ENCODE measurements around the gene SPARC.

The SPARC gene

DNA sequence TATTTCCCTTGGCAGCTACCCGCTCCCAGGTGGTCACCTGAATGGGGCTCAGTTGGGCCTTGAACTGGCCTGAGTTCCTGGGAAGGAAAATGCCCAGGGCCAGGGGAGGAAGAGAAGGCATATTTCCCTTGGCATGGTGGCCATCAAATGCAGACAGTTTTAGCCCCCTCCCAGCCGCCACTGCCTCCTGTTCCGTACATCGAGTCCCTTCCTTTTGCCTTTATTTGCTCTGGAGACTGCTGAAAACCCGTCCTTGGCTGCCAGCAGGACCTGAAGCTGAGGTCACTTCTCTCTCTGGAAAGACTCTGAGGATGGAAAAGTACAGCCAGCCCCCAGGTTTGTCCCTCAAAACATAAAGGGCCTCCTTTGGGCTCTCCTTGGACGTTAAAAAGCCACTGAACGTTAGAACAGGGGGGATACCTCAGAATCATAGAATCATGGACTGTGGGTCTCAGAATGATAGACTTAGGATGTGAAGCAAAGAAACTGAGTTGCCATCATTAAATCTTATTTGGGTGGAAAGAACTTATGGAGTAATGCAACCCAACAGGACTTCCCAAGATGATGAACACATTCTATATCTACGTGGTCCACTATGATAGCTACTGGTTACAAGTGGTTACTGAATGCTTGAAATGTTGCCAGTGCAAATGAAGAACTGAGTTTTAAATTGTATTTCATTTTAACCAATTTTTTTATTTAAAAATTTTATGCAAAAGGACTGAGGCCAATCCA is 7.1 kb downstream of the SPARC start:
- no peak for DNase-seq (ENCODE audit: low read depth)

DNA sequence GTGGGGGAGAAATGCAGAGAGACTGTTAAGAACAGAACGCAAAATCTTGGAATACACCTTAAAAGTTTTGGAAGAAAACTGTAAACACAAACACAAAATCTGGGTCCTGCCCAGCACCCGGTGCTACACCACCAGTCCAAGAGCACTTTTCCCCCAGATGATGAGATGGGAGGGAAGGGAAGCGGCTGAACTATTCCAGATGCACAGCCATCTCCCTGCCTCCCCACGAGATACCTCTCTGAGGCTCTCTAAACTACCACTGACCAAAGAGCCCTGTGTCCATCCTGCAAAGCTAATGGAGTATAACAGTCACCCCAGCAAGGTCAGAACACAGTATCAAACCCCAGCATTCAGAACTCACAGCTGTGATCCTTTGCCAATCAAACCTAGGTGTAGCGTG is 8.0 kb downstream of the SPARC start:
- no peak for DNase-seq (ENCODE audit: low read depth)

DNA sequence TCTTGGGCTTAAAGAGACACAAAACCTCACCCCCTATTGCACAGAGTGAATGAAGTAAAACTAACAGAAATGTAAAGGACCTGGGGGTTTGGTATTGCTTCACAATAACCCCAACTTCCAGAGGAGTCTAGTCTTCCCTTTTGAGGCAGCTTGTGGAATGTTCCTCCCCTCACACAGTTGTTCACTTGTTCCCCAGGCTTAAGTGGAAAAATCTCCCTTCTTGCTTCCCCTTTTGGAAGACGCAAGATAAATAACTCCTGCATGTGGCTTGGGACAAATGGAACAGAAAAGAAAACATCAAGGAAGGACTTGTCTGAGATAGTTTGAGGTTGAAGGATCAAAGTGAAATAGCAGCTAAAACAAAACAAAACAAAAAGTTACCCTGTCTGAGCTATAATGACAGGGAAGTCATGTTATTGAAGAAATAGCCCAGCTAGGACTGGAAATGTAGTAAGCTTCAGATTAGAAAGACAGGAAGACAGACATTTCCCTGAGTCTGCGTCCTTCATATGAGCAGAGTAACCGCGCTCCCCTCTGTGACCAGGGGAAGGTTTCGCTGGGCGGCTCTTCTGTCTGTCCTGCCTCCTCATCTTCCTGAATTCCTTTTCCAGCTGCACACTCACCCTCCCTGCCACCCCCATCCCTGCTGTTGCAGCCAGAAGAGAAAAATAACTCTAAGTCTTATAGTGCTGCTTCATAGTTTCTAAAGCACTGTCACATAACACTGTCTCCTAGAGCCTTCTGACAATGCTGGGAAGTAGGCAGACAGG is 8.8 kb downstream of the SPARC start:
- DNase-seq (ENCODE audit: low read depth) = no peak

DNA sequence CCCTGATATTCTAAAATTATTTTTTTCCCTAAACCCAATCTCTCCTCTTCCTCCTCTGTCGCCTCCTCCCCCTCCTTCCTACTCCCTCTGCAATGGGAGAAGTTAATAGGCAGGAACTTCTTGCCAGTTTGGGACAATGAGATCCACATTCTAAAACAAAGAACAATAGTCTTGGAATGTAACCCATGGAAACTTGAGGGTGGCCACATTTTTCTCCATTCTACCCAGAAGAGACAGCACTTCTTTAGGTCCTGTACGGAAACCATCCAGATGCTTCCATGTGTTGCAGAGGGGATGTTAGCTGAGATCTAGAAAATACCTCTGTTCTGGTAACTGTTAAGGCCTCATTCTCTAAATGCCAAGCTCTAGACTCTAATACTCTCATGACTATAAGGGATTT is 10.0 kb downstream of the SPARC start:
- DNase-seq (ENCODE audit: low read depth) = no peak

DNA sequence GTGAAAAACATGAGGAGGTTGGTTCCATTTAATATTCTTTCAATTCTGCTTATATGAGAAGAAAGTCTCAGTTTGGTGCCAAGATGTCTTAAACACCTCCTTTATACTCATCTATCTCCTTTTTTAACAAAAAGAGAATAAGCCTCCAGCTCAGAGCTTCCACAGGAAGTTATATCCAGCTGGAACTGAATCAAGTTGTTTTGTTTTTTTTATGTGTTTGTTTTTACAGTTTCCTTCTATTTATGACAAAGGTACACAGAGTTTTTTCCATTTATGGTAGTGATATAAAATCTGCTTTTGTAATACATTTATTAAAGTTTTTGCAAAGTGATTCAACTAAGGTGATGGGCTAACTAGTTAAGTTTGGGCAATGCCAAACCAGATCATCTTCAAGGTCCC is 10.4 kb downstream of the SPARC start:
- DNase-seq (ENCODE audit: low read depth) = no peak

DNA sequence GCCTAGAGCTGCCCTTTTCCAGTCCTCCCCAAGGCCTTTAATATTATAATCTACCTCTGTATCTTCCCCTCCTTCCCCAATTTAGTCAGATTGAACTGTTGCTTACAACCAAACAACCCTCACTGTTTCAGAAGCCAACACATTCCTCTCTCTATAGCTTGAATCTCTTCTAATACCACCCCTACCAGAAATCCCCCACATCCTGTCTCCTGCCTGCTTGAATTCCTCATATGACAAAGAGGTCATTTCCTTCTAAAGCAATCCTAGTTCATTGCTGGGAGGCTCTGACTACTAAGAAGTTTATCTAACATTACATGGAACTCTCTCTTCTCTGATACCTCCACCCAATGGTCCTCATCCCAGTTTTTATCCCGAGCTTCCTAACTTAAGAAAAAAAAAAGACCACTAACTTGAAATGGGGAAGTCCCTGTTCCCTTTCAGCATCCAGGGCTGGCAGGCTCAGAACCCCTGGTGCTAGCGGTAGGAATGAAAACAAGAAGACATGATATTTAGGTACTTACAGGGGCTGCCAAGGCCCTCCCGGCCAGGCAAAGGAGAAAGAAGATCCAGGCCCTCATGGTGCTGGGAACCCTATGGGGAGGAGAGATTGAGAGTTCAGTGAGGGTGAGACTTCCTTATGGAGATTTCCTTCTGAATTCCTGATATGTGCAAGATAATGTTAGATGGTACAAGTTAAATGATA is 11.0 kb downstream of the SPARC start:
- no peak for DNase-seq (ENCODE audit: low read depth)

DNA sequence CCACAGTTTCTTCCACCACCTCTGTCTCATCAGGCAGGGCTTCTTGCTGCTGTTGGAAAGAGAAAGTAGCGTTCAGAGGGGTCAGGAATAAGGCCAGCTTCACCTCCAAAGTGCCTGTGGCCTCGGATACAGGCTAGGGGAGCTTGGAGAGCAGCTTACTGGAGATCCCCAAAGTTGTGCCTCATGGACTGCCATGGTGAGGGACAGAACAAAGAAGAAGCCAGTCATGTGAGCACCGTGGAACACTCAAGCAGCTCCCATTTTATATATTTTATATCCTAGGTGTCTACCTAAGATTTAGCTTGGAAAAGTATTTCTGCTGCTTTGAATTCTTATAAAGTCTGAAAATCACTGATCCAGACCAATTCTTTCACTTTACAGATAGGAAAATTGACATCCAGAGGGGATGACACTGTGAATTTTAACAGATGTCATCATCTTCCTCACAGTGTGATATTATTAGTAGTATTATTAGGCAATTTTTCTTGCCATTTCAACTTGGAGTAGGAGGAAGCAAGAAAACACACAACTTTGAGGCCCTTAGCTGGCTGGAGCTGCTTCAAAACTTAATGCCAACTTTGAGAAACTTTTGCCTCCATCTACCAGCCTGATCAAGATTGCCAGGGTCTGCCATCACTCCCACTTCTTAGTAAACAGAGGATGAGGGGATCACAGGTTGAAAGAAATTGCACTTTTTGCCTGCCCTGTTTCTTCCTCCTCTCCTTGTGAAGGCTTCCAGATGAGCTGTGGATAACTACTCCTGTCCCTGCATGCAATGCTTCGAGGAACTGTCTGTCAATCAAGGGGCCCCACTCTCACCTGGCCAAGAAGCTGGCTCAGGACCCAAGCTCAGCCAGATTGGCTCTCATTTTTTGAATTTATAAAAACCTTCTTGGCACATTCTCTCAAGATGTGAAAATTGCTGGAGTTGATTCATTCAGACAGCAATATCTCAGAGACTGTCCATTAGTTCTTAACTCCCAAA is 11.8 kb downstream of the SPARC start:
- no peak for DNase-seq (ENCODE audit: low read depth)

DNA sequence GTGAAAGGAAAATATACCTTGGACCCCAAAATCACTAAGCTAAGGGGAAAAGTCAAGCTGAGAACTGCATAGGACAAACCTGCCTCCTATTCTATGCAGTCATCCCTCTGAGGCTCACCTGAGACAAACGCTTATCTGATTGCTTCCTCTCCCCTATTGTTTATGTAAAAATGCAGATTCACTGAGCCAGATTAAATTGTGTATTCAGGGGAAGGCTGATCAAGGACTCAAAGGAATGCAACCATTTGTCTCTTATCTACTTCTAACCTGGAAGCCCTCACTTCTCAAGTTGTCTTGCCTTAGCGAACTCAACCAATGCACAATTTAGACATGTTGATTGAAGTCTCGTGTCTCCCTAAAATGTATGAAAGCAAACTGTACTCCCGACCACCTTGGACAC is 13.3 kb downstream of the SPARC start:
- DNase-seq (ENCODE audit: low read depth) = no peak

DNA sequence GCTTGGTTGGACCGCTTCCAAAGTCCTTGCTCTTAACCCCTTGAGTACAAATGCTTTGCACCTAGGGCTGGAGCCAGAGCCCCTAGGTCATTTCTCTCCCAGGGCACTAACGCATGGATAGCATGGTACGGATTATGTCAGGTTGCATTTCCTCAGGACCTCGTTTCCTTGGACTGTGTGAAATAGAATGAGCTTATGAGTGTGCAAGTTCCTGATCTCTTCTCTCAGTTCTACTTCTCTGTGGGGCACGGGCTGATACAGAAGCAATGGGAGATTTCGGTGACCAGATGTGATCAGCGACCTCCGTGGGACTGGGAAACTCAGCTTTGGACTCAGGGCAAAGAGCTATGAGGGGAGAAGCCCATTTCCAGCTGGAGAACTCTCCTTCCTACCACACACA is 14.2 kb downstream of the SPARC start:
- no peak for DNase-seq (ENCODE audit: low read depth)

DNA sequence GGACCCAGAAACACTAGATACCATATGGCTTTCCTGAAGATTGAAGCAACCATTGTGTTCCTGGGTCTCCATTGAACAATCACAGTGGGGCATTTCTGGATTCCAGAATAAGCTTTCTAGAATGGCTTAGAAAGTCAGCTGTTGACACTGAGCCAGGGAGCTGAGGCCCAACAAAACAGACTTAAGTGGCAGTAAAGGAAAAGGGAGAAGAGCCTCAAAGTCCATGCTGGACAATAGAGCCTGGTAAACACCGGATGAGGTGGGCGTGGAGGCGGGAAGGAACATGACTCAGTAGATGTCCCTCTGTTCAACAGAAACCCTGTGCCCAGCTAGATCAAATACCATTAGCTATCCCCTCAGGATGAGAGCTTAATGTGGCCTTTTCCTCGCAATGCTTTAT is 14.8 kb downstream of the SPARC start:
- DNase-seq (ENCODE audit: low read depth) = no peak

DNA sequence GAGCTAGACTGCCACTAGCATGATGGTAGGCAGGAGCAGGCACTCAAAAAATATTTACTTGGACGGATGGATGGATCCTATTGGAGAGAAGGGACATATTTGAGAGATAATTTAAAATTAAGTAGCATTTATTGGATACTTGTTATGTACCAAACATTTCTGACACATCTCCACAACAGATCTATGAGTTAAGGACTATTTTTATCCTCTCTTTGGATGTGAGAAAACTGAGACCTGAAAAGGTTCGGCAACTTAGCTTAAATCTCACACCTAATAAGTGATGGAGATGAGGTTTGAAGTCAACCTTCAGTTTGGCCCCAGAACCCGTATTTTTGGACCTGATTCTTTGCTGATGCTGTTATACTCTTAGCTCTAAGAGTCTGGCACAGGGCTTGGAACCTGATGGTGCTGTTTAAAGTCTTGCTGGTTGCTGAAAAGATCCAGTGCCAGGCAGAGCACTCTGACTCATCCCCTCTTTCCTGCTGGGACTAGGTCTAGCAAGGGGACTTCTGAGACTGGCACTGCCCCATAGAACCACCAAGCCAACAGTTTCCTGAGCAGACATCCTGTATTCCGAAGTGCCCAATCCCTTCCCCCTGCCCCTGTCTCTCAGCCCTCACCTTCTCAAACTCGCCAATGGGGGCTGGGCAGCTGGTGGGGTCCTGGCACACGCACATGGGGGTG is 15.6 kb downstream of the SPARC start:
- no peak for DNase-seq (ENCODE audit: low read depth)

DNA sequence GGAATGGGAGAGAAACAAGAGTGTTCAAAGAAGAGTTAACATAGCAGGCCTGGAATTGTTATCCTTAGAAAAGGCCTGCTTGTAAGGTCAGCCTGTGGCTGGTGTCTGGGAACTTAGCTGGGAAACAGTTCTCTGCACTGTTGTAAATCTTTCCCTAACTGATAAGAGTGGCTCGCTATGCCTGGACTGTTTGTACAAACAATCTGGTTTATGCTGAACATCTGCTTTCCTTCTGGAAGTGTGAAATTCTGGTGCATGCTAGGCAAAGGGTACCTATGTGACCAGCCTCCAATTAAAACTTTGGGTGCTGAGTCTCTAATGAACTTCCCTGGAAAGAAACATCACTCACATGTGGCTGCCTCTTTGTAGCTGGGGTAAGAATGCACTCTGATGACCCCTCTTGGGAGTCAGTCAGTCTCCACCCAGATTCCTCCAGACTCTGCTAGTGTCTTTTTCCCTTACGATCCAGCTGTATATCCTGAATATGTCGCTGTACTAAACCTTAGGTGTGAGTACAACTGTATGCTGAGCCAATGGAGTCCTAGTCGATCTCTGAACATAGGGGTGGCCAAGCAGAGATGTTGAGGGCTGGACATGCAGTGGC is 16.5 kb downstream of the SPARC start:
- DNase-seq (ENCODE audit: low read depth) = no peak

DNA sequence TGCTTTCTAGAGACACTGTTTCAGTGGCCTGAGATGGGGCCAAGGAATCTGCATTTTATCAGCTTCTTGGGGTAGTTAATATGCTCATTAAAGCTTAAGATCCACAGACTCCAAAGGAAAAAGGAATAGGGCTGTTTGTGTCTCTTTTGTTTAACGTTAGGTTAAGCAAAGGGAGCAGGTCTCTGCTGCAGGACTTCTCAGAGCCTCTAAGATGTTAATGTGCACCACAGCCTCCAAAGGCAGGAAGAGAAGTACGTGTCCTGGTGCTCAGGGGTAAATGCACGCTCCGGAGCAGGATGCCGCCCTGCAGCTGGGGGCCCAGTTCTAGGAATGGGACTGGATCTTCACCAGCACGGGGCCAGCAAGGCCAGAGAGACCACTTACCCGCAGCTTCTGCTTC is 19.6 kb downstream of the SPARC start:
- DNase-seq (ENCODE audit: low read depth) = no peak

DNA sequence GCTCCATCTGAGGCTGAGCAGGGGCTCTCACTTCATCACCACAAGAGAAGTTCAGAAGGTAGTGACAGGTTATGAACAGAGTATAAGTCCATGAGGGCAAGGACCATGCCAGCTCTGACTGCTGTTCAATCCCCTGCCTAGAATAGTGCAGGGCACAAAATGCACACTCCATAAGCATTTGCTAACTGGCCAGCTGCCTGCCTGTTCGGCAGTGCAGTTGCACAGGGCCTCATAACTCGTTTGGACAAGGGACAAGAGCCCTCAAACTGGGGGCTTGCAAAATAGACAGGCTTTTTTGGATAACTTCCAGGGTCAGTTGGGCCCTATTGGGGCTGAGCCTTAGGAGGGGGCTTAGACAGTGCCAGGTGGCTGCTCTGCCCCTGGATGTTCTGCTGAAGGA is 21.1 kb downstream of the SPARC start:
- DNase-seq (ENCODE audit: low read depth) = no peak

DNA sequence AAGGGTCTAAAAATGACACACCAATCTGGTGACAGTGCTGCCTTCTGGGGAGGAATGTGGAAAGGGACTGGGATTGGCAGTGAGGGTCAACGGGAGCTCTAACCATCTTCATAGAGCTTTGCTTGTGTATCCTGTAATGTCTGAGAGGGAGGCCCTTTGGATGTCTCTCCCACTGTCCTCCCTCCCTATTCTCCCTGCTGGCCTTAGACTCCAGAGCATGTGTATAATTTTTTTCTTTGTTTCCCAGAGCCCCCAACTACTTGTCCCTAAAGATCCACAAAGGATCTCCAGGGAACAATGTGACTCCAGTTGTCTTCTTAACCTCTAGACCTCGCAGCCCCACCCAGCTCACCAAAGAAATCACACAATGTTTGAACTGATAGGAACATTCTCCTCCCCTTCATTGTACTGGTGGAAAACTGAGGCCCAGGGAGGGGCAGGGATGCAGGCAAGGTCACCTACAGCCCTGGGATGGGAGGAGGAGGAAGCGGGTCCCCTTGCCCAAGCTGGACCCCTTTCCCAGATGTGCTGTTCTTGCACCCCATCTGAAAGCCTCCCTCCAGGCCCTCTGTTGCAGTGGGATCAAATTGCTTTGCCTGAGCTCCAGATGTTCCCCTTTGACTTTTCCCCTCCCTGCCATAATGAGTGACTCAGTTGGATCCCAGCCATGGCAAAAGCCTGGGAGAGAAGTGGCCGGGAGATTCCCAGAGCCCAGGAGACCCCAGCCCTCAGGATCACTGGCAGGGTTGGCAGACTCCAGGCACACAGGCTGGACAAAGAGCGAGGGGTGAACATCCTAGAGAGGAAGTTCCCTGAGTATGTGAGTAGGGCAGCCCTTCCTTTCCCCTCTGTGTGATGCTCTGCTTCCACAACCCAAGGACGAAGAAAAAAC is 21.8 kb downstream of the SPARC start:
- DNase-seq (ENCODE audit: low read depth) = no peak

DNA sequence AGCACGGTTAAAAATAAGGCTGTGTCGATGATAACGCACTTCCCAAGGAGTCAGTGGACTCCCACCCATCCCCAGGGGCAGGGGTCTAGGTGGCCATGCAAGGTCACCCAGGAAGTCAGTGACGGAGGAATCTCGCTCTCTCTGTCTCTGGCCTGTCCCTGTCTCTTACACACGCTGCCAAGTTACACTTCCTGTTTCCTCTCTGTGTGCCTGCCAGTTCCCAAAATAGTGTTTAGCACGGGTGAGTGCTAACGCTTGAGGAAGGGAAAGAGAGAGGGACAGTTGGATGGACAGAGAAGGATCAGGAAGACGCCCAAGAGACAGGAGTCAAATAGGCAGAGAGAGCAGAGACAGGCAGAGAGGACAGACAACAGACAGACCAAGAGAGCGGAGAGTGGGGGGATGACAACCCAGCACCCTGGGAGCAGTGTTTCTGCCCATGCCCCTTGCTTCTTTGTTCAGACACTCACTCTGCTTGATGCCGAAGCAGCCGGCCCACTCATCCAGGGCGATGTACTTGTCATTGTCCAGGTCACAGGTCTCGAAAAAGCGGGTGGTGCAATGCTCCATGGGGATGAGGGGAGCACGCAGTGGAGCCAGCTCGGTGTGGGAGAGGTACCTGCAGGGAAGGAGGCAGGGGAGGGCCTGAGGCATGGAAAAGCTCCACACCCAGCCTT is 23.0 kb downstream of the SPARC start:
- DNase-seq (ENCODE audit: low read depth) = no peak

DNA sequence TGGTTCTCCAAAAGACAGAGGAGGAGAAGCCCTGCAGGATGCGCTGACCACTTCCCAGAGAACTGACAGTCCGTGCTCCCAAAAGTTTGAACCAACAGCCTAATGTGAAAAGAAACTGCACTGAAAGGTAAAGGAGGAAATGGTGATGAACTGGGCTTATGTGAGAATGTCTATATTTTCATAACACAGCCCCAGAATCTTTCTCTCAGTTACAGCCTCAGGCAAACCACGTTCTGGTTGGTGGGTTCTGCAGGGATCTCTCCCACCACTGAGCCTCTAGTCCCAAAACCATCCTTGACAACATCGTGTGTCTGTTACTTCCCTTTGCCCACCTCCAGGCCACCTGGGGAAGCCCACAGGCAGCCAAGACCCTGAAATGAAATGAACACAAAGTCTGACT is 23.9 kb downstream of the SPARC start:
- DNase-seq (ENCODE audit: low read depth) = no peak

DNA sequence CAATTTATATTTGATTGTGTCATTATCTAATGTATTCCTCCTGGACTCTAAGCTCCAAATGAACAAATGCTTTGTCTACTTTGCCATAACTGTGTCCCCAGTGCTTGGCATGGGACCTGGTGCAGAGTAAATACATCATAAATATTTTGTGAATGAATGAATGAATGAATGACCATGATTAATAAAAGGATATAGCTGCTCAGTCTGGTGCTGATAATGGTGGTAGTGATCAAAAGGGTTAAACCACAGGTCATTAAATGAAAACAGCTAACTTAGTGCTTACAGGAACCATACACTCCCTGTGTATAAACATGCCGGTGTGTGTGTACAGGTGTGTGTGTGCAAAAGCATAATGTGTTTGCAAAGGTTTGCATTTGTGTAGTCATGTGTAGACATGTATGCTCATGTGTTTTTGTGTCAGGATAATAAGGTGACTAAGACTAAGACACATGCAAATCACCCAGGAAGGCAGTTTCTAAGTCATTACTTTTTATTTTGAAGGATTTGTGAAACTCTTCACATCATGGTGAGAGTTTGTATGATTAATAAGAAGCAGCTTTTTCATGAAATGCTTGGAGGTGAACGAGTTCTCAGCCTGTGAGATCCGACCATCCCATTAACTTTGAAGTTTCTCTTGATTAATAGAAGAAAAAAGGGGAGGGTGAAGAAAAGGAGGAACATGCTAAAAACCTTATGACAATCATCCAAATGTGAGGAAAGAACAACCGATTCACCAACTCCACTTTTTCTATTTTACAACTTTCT is 24.6 kb downstream of the SPARC start:
- DNase-seq (ENCODE audit: low read depth) = no peak
